ENCODE measurements around the gene STRN4. TPM values are rescaled to one million over a fixed set of nuclear protein-coding genes. Genes with fewer than 3 reads are reported as not detected.

Gene STRN4, protein sequence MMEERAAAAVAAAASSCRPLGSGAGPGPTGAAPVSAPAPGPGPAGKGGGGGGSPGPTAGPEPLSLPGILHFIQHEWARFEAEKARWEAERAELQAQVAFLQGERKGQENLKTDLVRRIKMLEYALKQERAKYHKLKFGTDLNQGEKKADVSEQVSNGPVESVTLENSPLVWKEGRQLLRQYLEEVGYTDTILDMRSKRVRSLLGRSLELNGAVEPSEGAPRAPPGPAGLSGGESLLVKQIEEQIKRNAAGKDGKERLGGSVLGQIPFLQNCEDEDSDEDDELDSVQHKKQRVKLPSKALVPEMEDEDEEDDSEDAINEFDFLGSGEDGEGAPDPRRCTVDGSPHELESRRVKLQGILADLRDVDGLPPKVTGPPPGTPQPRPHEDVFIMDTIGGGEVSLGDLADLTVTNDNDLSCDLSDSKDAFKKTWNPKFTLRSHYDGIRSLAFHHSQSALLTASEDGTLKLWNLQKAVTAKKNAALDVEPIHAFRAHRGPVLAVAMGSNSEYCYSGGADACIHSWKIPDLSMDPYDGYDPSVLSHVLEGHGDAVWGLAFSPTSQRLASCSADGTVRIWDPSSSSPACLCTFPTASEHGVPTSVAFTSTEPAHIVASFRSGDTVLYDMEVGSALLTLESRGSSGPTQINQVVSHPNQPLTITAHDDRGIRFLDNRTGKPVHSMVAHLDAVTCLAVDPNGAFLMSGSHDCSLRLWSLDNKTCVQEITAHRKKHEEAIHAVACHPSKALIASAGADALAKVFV
- total RNA-seq (2022; extraction: Qiagen RNA extraction), result 53.3 to 91.6 TPM (median 86.9 TPM) in 5 replicates

DNA sequence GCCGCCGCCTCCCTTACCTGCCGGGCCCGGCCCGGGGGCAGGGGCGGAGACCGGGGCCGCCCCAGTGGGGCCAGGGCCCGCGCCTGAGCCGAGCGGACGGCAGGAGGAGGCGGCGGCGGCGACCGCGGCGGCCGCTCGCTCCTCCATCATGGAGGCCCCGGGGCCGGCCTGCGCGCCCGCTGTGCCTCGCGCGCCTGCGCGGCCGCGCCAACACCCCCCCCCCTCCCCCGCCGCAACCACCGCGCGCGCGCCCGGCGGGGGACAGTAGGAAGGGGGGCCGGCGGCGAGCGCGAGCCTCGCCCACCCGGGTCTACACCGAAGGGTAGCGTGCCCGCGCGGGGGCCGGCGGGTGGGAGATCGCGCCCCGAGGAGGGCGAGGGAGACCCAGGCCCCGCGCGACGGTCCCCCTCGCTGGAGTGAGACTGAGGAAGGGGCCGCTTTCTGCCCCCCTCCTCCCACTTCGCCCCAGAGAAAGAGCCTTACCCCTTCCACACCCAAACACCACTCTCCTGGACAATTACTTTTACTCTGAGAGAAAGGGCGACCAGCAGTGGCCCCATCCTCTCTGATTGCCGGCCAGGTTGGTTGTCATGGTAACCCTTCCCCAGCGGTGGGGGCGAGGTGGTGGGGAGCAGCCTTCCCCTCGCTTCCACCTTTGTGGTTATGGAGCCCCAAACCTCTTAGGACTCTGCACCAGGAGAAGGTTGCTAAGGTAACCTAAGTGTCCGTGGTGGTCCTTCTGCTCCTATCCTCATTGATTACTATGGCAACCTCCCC lies at the start of gene STRN4:
TSS of gene STRN4 (minus strand) at position 170 of the 777 bp plus-strand sequence. CDS start at position 150, 20 bp downstream.

DNA sequence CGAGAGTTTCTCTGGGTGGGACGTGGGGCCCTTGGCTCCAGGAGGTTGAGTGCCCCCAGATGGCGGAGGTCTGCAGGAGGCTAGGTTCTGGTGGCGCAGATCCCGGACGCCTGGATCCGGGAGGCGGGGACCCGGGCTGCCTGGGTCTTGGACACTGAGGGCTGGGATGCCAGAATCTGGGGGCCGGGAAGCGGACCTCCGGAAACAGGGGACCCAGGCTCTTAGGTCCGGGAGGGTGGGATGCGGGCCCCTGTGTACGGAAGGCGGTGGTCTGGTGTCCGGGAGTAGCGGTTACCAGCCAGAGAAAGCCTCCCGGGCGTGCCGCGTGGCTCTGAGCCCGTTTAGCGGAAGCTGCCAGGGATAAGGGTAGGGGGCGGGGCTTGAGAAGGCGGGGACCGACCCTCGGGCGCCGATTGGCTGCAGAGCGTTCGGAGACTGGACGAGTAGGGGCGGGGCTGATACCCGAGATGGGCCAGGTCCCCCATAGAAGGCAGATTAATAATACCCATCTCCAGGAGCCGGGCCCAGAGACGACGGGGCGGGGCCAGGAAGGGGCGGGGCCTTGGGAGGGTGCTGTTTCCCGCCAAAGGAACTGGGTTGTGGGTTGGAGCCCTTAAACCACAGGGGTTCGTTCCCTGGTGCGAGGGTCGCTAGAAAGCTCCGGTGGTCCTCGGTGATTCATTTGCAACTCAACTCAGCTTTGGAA lies 42.2 kb upstream of the STRN4 start, which contains the start of gene SLC1A5:
TSS of gene SLC1A5 (minus strand) at position 333 of the 706 bp plus-strand sequence. CDS start 629 bp downstream, outside the sequence.

DNA sequence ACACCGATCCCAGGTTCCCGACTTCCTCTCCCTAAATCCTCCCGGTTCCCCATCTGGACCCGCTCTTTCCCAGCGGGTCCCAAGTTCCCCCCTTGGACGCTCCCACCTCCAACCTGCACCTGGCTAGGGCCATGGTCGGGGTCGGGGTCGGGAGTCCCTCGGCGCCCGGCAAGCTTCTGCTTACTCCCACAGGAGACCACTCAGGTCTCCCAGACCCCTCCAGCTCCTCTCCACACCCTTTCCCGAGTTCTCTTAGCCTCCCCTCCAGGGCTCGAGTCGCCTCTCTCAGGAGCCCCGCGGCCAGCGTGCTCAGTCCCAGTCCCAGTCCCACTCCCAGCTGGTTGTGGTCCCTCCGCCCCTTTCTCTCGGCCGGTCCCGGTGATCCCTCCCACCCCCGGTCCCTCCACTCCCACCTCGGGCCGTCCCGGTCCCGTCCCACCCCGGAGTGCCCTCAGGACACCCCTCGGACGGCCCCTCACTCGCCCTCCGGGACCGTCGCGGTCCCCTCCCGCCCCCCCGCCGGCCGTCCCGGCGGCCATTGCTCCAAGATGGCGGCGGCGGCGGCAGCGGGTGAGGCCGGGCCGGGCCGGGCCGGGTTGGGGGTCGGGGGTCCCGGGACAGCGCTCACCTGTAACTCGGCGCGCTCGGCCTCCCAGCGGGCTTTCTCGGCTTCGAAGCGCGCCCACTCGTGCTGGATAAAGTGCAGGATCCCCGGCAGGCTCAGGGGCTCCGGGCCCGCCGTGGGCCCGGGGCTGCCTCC lies 549 bp downstream of the STRN4 start, which contains the start of gene FKRP:
TSS of gene FKRP (plus strand) at position 537 of the 760 bp plus-strand sequence. CDS start 9,394 bp downstream, outside the sequence.

DNA sequence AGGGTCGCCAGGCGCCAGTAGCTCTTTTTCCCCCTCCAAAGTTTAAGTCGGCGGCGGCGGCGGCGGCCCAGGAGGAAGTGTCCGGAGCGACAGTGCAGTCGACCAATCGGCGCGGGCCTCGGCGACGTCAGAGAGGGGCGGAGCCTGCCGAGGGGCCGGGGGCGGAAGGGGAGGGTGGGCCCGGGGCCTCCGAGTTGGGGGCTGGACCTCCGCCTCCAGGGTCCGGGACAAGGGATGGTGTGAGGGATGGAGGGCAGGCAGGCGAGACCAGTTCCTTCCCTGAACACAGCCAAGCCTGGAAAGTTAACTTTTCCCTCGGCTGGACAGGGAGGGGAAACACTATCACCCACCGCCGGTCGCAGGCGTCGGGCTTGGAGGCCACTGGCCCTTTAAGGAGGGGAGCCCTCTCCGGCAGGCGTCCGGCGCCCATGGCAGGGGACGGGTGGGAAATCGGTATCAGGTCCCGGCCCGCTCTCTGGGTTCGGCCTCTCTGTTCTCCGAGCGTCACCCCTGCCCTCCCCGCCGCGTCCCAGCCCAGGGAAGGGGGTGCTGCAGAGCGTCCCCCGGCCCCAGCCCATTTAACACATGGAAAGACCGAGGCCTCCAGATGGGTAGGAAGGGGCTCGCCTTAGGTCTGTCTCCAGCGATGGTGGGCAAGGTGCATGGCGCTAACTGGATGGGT lies 29.1 kb downstream of the STRN4 start, which contains the start of gene PRKD2:
TSS of gene PRKD2 (minus strand) at position 81 of the 682 bp plus-strand sequence. CDS start 744 bp downstream, outside the sequence.

Other genes starting within 250 kb of the STRN4 start
- gene CALM3, start 145.1 kb downstream of the STRN4 start, total RNA-seq (2022; extraction: Qiagen RNA extraction), result 191 to 275 TPM (median 258 TPM) in 5 replicates
- gene PTGIR, start 121.4 kb downstream of the STRN4 start, total RNA-seq (2022; extraction: Qiagen RNA extraction), result 0.14 TPM in 1 of 5 replicates, not detected in the others
- gene GNG8, start 110.2 kb downstream of the STRN4 start, total RNA-seq (2022; extraction: Qiagen RNA extraction), result not detected in 5 replicates
- 0.17 to 0.29 TPM (median 0.26 TPM) in 5 replicates for gene DACT3, start 85.3 kb downstream of the STRN4 start, total RNA-seq (2022; extraction: Qiagen RNA extraction)
- 19.7 to 33.9 TPM (median 28.2 TPM) in 5 replicates for gene PRKD2, start 29.3 kb downstream of the STRN4 start, total RNA-seq (2022; extraction: Qiagen RNA extraction)
- 14.1 to 21.1 TPM (median 19.7 TPM) in 5 replicates for gene FKRP, start 393 bp downstream of the STRN4 start, total RNA-seq (2022; extraction: Qiagen RNA extraction)
- gene SLC1A5, start 42.1 kb upstream of the STRN4 start, total RNA-seq (2022; extraction: Qiagen RNA extraction), result 201 to 260 TPM (median 234 TPM) in 5 replicates
- gene AP2S1, start 104.4 kb upstream of the STRN4 start, total RNA-seq (2022; extraction: Qiagen RNA extraction), result 248 to 266 TPM (median 249 TPM) in 5 replicates
- gene ARHGAP35, start 114.5 kb upstream of the STRN4 start, total RNA-seq (2022; extraction: Qiagen RNA extraction), result 22.0 to 36.1 TPM (median 34.3 TPM) in 5 replicates

Data from A549 treated with dexamethasone at 1 μM for 4 hours (cell line).